CD4-positive, CD25-positive, alpha-beta regulatory T cell (primary cell): Measurements from ENCODE around the gene ERI2. TPM values are rescaled to one million over a fixed set of nuclear protein-coding genes. Genes with fewer than 3 reads are reported as not detected.

Experiments
- ATAC-seq, 2 donors: fragments of 150-1000 bp; cut with Tn5 transposase; one replicate each; pipeline ENCODE4 v1.10.0; 2021; ENCODE audit warnings: low read depth in 2 of 2, moderate number of reproducible peaks in 2 of 2, moderate library complexity in 1 of 2
- DNase-seq, 3 donors: peaks; one replicate each; pipeline versions ENCODE4 v3.0.0 to v3.0.0-alpha.2; 2012 to 2022; ENCODE audit warnings: mixed read lengths in 1 of 3
- H3K27ac ChIP-seq: one replicate; pipeline ENCODE4 v1.7.0; 2013; ENCODE audit warnings: mild to moderate bottlenecking, low read length; ENCODE audit not compliant: insufficient read depth, poor library complexity, severe bottlenecking
- H3K27me3 ChIP-seq: one replicate; pipeline ENCODE4 v1.7.0; 2013; ENCODE audit warnings: low read length; ENCODE audit not compliant: control insufficient read depth, insufficient read depth
- H3K36me3 ChIP-seq: one replicate; pipeline ENCODE4 v1.7.0; 2013; ENCODE audit warnings: mild to moderate bottlenecking, low read length, moderate library complexity; ENCODE audit not compliant: control insufficient read depth, insufficient read depth
- H3K4me1 ChIP-seq: 2 replicates; pipeline ENCODE4 v1.7.0; 2013; ENCODE audit warnings: mild to moderate bottlenecking, low read length; ENCODE audit not compliant: insufficient read depth, control insufficient read depth, poor library complexity, severe bottlenecking
- H3K4me3 ChIP-seq: one replicate; pipeline ENCODE4 v1.7.0; 2013; ENCODE audit warnings: low read depth, mild to moderate bottlenecking, low read length, moderate library complexity
- H3K9me3 ChIP-seq, 2 experiments: 1 replicate in 1 of 2; 2 replicates in 1 of 2; pipeline ENCODE4 v1.7.0; 2013; ENCODE audit warnings: low read length in 2 of 2, mild to moderate bottlenecking in 1 of 2, moderate library complexity in 1 of 2; ENCODE audit not compliant: control insufficient read depth in 2 of 2
- H3K27ac Mint-ChIP-seq, 3 donors: one replicate each; pipeline ENCODE4 v1.8.0; 2020 to 2022; ENCODE audit warnings: mild to moderate bottlenecking in 3 of 3, mixed read lengths in 3 of 3, moderate library complexity in 2 of 3
- H3K27me3 Mint-ChIP-seq: one replicate; pipeline ENCODE4 v1.8.0; 2022; ENCODE audit warnings: mild to moderate bottlenecking, mixed read lengths
- H3K36me3 Mint-ChIP-seq: one replicate; pipeline ENCODE4 v1.8.0; 2020; ENCODE audit warnings: mixed read lengths
- H3K4me1 Mint-ChIP-seq, 4 donors: one replicate each; pipeline ENCODE4 v1.8.0; 2020 to 2022; ENCODE audit warnings: mixed read lengths in 4 of 4, mild to moderate bottlenecking in 1 of 4
- H3K4me3 Mint-ChIP-seq, 4 donors: one replicate each; pipeline ENCODE4 v1.8.0; 2020 to 2022; ENCODE audit warnings: mild to moderate bottlenecking in 4 of 4, mixed read lengths in 4 of 4, moderate library complexity in 3 of 4
- H3K9me3 Mint-ChIP-seq, 7 donors: one replicate each; pipeline ENCODE4 v1.8.0; 2020 to 2022; ENCODE audit warnings: mixed read lengths in 7 of 7, mild to moderate bottlenecking in 3 of 7, moderate library complexity in 2 of 7
- polyA plus RNA-seq, 4 donors: library from polyadenylated mRNA; unstranded; fragments of 300-500 nt; fragmentation: Illumina TruSeq; gene quantifications; one replicate each; pipeline ENCODE4 v1.2.3, GENCODE V29; 2021
- total RNA-seq: library from RNA; stranded (reverse); gene quantifications from one replicate; pipeline ENCODE4 v1.2.3, GENCODE V29; 2022

The ERI2 gene
- total and polyA plus RNA-seq, 5 donors from 2014 or later, result 2.0 to 4.9 (median 2.9) TPM

GRCh38 chr16:20849589-20850390 lies 43.5 kb upstream of the ERI2 start:
- Histone ChIP-seq H3K9me3 (no peaks in the 10 kb centered on the region), H3K27me3 (no peaks in the 10 kb centered on the region), H3K4me1 (peaks cover 8% of the 10 kb centered on the region), H3K27ac (no peak overlapping the region), H3K4me3 (no peak overlapping the region), H3K36me3 (no peaks in the 10 kb centered on the region)
- ATAC-seq, result peak; percentile 50 to 58
- Mint-ChIP-seq H3K4me1 (peaks cover 0 to 9% (median 5%) of the 10 kb centered on the region in 4 donors), H3K9me3 (no peaks in the 10 kb centered on the region), H3K27ac (no peak overlapping the region), H3K27me3 (no peaks in the 10 kb centered on the region), H3K36me3 (no peaks in the 10 kb centered on the region), H3K4me3 (no peak overlapping the region)
- peak; percentile 34 to 54 (median 53) for DNase-seq

GRCh38 chr16:20847550-20847949 lies 41.3 kb upstream of the ERI2 start:
- Histone ChIP-seq H3K4me3 (no peak overlapping the region), H3K27ac (no peak overlapping the region), H3K27me3 (no peaks in the 10 kb centered on the region), H3K4me1 (peaks cover 17% of the 10 kb centered on the region), H3K9me3 (no peaks in the 10 kb centered on the region), H3K36me3 (no peaks in the 10 kb centered on the region)
- Mint-ChIP-seq H3K9me3 (no peaks in the 10 kb centered on the region), H3K27ac (no peak overlapping the region), H3K36me3 (no peaks in the 10 kb centered on the region), H3K4me1 (peaks cover 10 to 22% (median 12%) of the 10 kb centered on the region in 4 donors), H3K4me3 (no peak overlapping the region), H3K27me3 (no peaks in the 10 kb centered on the region)
- DNase-seq, result no peak
- ATAC-seq, result no peak

DNA sequence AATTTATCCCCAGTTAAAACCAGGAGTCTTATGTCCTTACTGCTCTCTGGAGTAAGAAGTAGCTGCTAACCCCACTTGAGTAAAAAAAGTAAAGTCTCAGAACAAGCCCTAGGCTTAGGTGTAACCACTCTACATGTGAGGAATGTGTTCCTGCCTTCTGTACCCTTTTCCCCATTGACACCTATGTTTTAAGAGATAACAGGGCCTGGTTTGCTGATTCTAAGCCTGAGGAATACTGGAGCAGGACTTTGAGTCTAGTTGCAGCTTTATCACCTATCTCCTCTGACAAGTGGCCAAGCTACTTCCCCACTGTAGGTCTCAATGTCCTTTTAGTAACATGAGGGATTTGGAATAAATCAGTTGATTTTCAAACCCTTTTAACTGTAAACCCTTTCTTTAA lies 40.3 kb upstream of the ERI2 start:
- no peak for ATAC-seq
- Mint-ChIP-seq H3K4me3 (no peak overlapping the region), H3K9me3 (no peaks in the 10 kb centered on the region), H3K27me3 (no peaks in the 10 kb centered on the region), H3K27ac (no peak overlapping the region), H3K4me1 (peaks cover 10 to 22% (median 12%) of the 10 kb centered on the region in 4 donors), H3K36me3 (no peaks in the 10 kb centered on the region)
- H3K9me3 ChIP-seq, result no peaks in the 10 kb centered on the region
- DNase-seq, result no peak
- peaks cover 17% of the 10 kb centered on the region for H3K4me1 ChIP-seq
- no peaks in the 10 kb centered on the region for H3K36me3 ChIP-seq
- no peak overlapping the region for H3K27ac ChIP-seq
- H3K4me3 ChIP-seq, result no peak overlapping the region
- H3K27me3 ChIP-seq, result no peaks in the 10 kb centered on the region

DNA sequence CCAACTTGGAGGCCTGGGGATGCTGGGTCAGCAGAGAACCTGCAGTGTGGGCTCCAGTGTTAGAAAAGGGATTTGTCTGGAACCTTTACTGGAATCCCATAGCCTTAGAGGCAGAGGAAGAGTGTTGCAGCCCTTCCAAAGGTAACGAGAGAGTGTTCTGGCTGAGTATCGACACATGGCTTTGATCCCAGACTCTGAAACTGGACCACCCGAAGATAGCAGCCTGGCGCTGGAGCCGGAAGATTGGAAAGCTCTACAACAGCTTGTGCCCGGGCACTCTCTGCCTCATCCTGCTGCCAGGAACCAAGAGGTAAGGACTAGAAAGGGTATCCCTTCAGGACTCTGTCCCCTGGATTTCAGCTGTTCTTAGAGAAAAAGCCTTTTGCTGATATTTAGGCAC lies 39.8 kb upstream of the ERI2 start:
- H3K4me1 Mint-ChIP-seq, result peaks cover 10 to 22% (median 12%) of the 10 kb centered on the region in 4 donors
- H3K9me3 Mint-ChIP-seq, result no peaks in the 10 kb centered on the region
- H3K4me3 Mint-ChIP-seq, result no peak overlapping the region
- DNase-seq (no peak), ATAC-seq (no peak)
- Histone ChIP-seq H3K9me3 (no peaks in the 10 kb centered on the region), H3K36me3 (no peaks in the 10 kb centered on the region), H3K27ac (no peak overlapping the region), H3K4me3 (no peak overlapping the region), H3K27me3 (no peaks in the 10 kb centered on the region), H3K4me1 (peaks cover 17% of the 10 kb centered on the region)
- no peaks in the 10 kb centered on the region for H3K36me3 Mint-ChIP-seq
- H3K27me3 Mint-ChIP-seq, result no peaks in the 10 kb centered on the region
- no peak overlapping the region for H3K27ac Mint-ChIP-seq

- Histone ChIP-seq H3K9me3 (no peaks in the 10 kb centered on the region), H3K27me3 (no peaks in the 10 kb centered on the region), H3K36me3 (no peaks in the 10 kb centered on the region), H3K4me3 (no peak overlapping the region), H3K27ac (no peak overlapping the region), H3K4me1 (peaks cover 13% of the 10 kb centered on the region)
- H3K9me3 Mint-ChIP-seq, result no peaks in the 10 kb centered on the region
- ATAC-seq (no peak), DNase-seq (no peak)
- H3K4me1 Mint-ChIP-seq, result peaks cover 6 to 19% (median 12%) of the 10 kb centered on the region in 4 donors
- H3K27me3 Mint-ChIP-seq, result no peaks in the 10 kb centered on the region
- no peak overlapping the region for H3K4me3 Mint-ChIP-seq
- H3K27ac Mint-ChIP-seq, result peak overlapping the region; percentile 45 to 96 (median 75)
- H3K36me3 Mint-ChIP-seq, result no peaks in the 10 kb centered on the region
Measured at GRCh38 chr16:20844588-20844987, 38.3 kb upstream of the ERI2 start.

GRCh38 chr16:20844054-20844453 lies 37.8 kb upstream of the ERI2 start:
- H3K4me3 ChIP-seq, result no peak overlapping the region
- DNase-seq (peak in 1 of 3 donors; percentile 16), ATAC-seq (peak in 1 of 2 donors; percentile 39)
- Mint-ChIP-seq H3K4me3 (peak overlapping the region in 1 of 4 donors; percentile 18), H3K4me1 (peaks cover 6 to 19% (median 12%) of the 10 kb centered on the region in 4 donors), H3K36me3 (no peaks in the 10 kb centered on the region), H3K9me3 (no peaks in the 10 kb centered on the region), H3K27ac (peak overlapping the region; percentile 18 to 72 (median 45)), H3K27me3 (no peaks in the 10 kb centered on the region)
- no peak overlapping the region for H3K27ac ChIP-seq
- H3K4me1 ChIP-seq, result peaks cover 13% of the 10 kb centered on the region
- H3K9me3 ChIP-seq, result no peaks in the 10 kb centered on the region
- H3K27me3 ChIP-seq, result no peaks in the 10 kb centered on the region
- no peaks in the 10 kb centered on the region for H3K36me3 ChIP-seq

DNA sequence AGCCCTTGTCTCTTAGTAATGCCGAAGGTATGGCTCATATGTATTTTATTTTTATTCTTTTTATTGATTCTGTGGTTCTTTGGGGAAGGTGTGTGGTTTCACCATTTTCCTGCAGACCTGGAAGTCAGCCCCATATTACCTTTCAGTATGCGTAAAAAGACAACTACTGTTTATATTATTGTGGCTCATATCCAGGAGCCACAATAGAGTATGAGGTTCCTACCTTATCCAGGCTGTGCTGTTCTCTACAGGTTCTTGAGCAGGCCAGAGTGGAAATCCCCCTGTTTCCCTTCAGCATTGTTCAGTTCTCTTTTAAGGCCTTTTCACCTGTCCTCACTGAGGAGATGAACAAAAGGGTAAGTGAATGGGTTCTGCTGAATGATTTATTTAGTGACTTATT lies 33.2 kb upstream of the ERI2 start:
- no peak for ATAC-seq
- Histone ChIP-seq H3K9me3 (no peaks in the 10 kb centered on the region), H3K4me3 (no peak overlapping the region), H3K27ac (no peak overlapping the region), H3K27me3 (no peaks in the 10 kb centered on the region), H3K36me3 (no peaks in the 10 kb centered on the region), H3K4me1 (peaks cover 6% of the 10 kb centered on the region)
- peaks cover 0 to 23% (median 4%) of the 10 kb centered on the region in 7 donors for H3K9me3 Mint-ChIP-seq
- no peaks in the 10 kb centered on the region for H3K27me3 Mint-ChIP-seq
- no peak for DNase-seq
- H3K27ac Mint-ChIP-seq, result no peak overlapping the region
- H3K4me1 Mint-ChIP-seq, result peaks cover 4 to 10% (median 6%) of the 10 kb centered on the region in 4 donors
- H3K36me3 Mint-ChIP-seq, result peaks cover 20% of the 10 kb centered on the region
- no peak overlapping the region for H3K4me3 Mint-ChIP-seq

GRCh38 chr16:20838240-20838639 lies 32.0 kb upstream of the ERI2 start:
- H3K36me3 Mint-ChIP-seq, result peaks cover 22% of the 10 kb centered on the region
- ATAC-seq, result no peak
- H3K27ac Mint-ChIP-seq, result no peak overlapping the region
- no peaks in the 10 kb centered on the region for H3K9me3 ChIP-seq
- H3K4me1 Mint-ChIP-seq, result peaks cover 0 to 4% (median 0%) of the 10 kb centered on the region in 4 donors
- H3K4me3 Mint-ChIP-seq, result no peak overlapping the region
- DNase-seq, result no peak
- H3K4me1 ChIP-seq, result no peaks in the 10 kb centered on the region
- no peaks in the 10 kb centered on the region for H3K27me3 Mint-ChIP-seq
- H3K4me3 ChIP-seq, result no peak overlapping the region
- no peak overlapping the region for H3K27ac ChIP-seq
- H3K9me3 Mint-ChIP-seq, result peaks cover 0 to 24% (median 5%) of the 10 kb centered on the region in 7 donors
- H3K27me3 ChIP-seq, result no peaks in the 10 kb centered on the region
- no peaks in the 10 kb centered on the region for H3K36me3 ChIP-seq
